GM10266 (cell line): ENCODE results near the gene PDLIM4.

Experiments
- DNase-seq: peaks from one replicate; pipeline ENCODE4 v3.0.0; 2012; ENCODE audit errors: extremely low spot score
- CTCF ChIP-seq: IDR thresholded peaks from 2 replicates; pipeline ENCODE4 v1.5.1; 2012; ENCODE audit warnings: mild to moderate bottlenecking, low read depth; ENCODE audit not compliant: control insufficient read depth, insufficient read depth; ENCODE audit errors: missing control alignments

The PDLIM4 gene

DNA sequence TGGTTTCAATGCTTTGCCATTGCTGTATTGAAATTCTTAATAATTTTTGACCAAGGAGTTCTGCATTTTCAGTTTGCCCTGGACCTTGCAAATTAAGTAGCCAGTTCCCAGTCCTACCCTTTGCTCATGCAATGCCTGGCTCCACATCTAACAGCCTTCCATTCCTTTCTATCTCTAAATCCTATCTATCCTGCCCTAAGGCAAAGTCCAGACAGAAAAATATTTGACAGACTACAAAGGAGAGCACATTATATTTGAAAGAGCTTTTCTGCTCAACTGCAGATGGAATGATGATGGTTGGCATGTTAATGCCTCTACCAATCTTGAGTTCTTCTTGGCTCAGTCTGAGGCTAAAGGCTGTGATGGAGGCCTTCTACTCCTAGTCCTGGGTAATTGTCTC is 52.2 kb downstream of the PDLIM4 start:
- TF ChIP-seq CTCF, result no peak
- no peak for DNase-seq

- no peak for DNase-seq
- no peak for TF ChIP-seq CTCF
These were observed 52.8 kb downstream of the PDLIM4 start for GRCh38 chr5:132310141-132310834.

GRCh38 chr5:132313366-132313765 is 55.9 kb downstream of the PDLIM4 start:
- no peak for TF ChIP-seq CTCF
- no peak for DNase-seq

GRCh38 chr5:132313961-132314432 is 56.5 kb downstream of the PDLIM4 start:
- no peak for TF ChIP-seq CTCF
- no peak for DNase-seq

DNA sequence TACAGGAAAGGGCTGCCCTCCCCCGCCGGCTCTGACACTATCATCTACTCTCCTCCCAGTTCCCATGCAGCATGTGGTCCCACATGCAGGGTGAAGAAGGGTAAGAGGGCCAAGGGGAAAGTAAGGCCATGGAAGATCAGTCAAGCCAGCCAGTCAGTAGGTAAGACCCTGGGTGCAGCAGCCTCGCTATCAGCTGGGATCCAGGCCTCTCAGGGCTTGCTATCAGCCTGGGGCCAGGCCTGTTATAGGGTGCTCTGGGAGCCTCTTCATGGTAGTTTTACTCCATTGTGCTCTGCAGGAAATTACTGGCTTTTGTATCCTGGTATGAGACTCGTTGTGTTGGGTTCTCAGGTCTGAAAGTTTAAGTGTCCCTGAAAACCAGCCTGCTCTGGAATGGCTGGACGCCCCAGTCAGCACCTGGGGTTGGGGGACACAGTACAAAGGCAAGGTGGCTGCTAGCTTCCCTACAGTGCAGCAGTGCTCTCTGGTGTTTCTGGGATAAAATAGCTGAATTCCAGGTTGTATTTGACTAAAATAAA is 58.1 kb downstream of the PDLIM4 start:
- no peak for TF ChIP-seq CTCF
- no peak for DNase-seq

DNA sequence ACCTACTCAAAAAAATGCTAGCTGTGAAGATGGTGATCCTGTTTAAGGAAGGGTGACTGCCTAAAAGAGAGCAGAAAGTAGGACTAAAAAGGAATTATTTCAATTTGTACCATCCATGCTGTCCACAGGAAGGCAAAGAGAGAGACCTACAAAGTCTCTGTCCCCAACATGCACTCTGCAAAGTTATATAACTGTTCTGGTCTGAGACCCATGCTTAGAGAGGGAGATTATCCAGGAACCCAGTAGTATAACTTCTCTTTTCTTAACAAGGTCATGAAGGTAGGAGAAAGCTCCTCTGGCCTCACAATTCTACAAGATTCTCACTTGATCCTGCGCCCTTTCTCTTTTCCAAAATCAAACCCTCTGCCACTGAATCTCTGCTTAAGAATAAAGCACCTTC is 62.5 kb downstream of the PDLIM4 start:
- DNase-seq, result no peak
- TF ChIP-seq CTCF, result no peak

DNA sequence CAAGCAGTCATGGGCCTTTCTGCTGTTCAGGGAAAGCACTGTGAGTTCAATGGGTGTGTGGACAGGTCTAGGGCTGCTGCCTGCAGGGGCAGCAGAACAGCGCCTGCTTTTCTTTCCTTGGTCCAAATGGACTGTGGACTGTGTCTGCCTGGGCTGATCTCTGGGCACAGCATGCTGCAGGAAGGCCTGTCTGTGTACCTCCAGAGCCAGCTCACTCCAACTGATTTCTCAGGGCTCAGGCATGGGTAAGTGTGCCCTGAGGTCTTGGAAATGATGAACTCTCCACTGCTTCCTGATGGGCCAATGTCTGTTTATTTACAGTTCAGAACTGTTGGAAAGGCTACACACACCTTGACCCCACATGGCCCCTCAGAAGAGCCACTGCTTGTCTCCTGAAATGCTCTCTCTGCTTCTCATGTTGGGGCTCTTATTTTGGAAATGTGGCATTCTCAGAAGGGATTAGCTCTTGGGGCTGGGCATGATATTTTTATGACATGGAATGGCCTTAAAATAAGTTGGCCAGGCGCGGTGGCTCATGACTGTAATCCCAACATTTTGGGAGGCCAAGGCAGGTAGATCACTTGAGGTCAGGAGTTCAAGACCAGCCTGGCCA is 63.7 kb downstream of the PDLIM4 start:
- TF ChIP-seq CTCF, result no peak
- no peak for DNase-seq
